ENCODE measurements around the gene SLC24A5.

The SLC24A5 gene

GRCh38 chr15:48149858-48150257, 29.1 kb downstream of the SLC24A5 start:
- Histone ChIP-seq H3K4me3 (ENCODE audit: low read length, poor library complexity, severe bottlenecking) (no peak overlapping the region), H3F3A (ENCODE audit: low read depth) (no peaks in the 10 kb centered on the region), H3K4me1 (ENCODE audit: insufficient read depth, low read length, poor library complexity, severe bottlenecking) (no peaks in the 10 kb centered on the region), H3K79me2 (ENCODE audit: insufficient read depth, low read length) (no peaks in the 10 kb centered on the region), H3K9me3 (ENCODE audit: insufficient read depth, low read depth, low read length) (no peaks in the 10 kb centered on the region), H3K9ac (ENCODE audit: low read depth, low read length, poor library complexity, severe bottlenecking) (no peak overlapping the region), H4K20me1 (ENCODE audit: insufficient read depth, low read length, poor library complexity, severe bottlenecking) (no peaks in the 10 kb centered on the region), H3K9me2 (replicated peaks; ENCODE audit: low read depth, low read length) (no peaks in the 10 kb centered on the region), H3K36me3 (ENCODE audit: insufficient read depth, low read length) (peaks cover 56% of the 10 kb centered on the region), H2AFZ (ENCODE audit: low read length) (no peak overlapping the region), H3K4me2 (ENCODE audit: low read depth, low read length, poor library complexity, severe bottlenecking) (no peak overlapping the region), H3K27me3 (ENCODE audit: insufficient read depth, low read length, poor library complexity, severe bottlenecking) (no peaks in the 10 kb centered on the region)
- TF ChIP-seq CTCF (conservative IDR thresholded peaks at IDR 0.05; ENCODE audit: low read length) (no peak), EZH2phosphoT487 (IDR thresholded peaks at IDR 0.05; ENCODE audit: borderline replicate concordance) (no peak)

DNA sequence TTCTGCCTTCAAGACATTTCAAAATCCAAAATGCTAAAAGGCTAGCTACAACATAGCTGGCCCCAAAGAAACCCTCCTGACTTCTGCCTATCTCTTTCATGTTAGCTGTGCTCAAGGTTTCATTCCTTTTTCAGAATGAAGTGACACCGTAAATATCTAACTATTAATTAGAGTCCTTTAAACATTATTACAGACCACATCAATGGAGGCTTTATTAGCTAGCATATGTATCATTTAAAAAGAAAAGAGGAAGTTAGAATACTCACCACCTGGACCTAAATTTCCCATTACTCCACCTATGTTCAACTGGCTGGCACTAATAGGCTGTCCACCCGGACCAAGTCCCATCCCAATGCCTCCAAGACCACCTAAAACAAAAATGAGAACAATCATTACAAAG, 32.7 kb downstream of the SLC24A5 start:
- no peaks in the 10 kb centered on the region for H3K9me2 ChIP-seq (replicated peaks; ENCODE audit: low read depth, low read length)
- no peaks in the 10 kb centered on the region for H3K9me3 ChIP-seq (ENCODE audit: insufficient read depth, low read depth, low read length)
- no peak overlapping the region for H3K4me3 ChIP-seq (ENCODE audit: low read length, poor library complexity, severe bottlenecking)
- no peak overlapping the region for H3K4me2 ChIP-seq (ENCODE audit: low read depth, low read length, poor library complexity, severe bottlenecking)
- TF ChIP-seq EZH2phosphoT487 (IDR thresholded peaks at IDR 0.05; ENCODE audit: borderline replicate concordance) (no peak), CTCF (conservative IDR thresholded peaks at IDR 0.05; ENCODE audit: low read length) (no peak)
- no peaks in the 10 kb centered on the region for H4K20me1 ChIP-seq (ENCODE audit: insufficient read depth, low read length, poor library complexity, severe bottlenecking)
- H3K9ac ChIP-seq (ENCODE audit: low read depth, low read length, poor library complexity, severe bottlenecking) = no peak overlapping the region
- H3K36me3 ChIP-seq (ENCODE audit: insufficient read depth, low read length) = peaks cover 47% of the 10 kb centered on the region
- H3K27me3 ChIP-seq (ENCODE audit: insufficient read depth, low read length, poor library complexity, severe bottlenecking) = no peaks in the 10 kb centered on the region
- H3F3A ChIP-seq (ENCODE audit: low read depth) = no peaks in the 10 kb centered on the region
- no peak overlapping the region for H2AFZ ChIP-seq (ENCODE audit: low read length)
- H3K79me2 ChIP-seq (ENCODE audit: insufficient read depth, low read length) = no peaks in the 10 kb centered on the region
- H3K4me1 ChIP-seq (ENCODE audit: insufficient read depth, low read length, poor library complexity, severe bottlenecking) = no peaks in the 10 kb centered on the region

- no peak overlapping the region for H3K4me2 ChIP-seq (ENCODE audit: low read depth, low read length, poor library complexity, severe bottlenecking)
- H3K9ac ChIP-seq (ENCODE audit: low read depth, low read length, poor library complexity, severe bottlenecking) = no peak overlapping the region
- peaks cover 26% of the 10 kb centered on the region for H4K20me1 ChIP-seq (ENCODE audit: insufficient read depth, low read length, poor library complexity, severe bottlenecking)
- H3K27me3 ChIP-seq (ENCODE audit: insufficient read depth, low read length, poor library complexity, severe bottlenecking) = no peaks in the 10 kb centered on the region
- H2AFZ ChIP-seq (ENCODE audit: low read length) = no peak overlapping the region
- TF ChIP-seq CTCF (conservative IDR thresholded peaks at IDR 0.05; ENCODE audit: low read length) (no peak), EZH2phosphoT487 (IDR thresholded peaks at IDR 0.05; ENCODE audit: borderline replicate concordance) (no peak)
- H3K36me3 ChIP-seq (ENCODE audit: insufficient read depth, low read length) = peaks cover 45% of the 10 kb centered on the region
- H3K4me1 ChIP-seq (ENCODE audit: insufficient read depth, low read length, poor library complexity, severe bottlenecking) = peaks cover 12% of the 10 kb centered on the region
- H3K4me3 ChIP-seq (ENCODE audit: low read length, poor library complexity, severe bottlenecking) = no peak overlapping the region
- H3K9me3 ChIP-seq (ENCODE audit: insufficient read depth, low read depth, low read length) = 0 out of 2 replicates have a peak, but pooled peaks cover 6% of the 10 kb centered on the region
- no peaks in the 10 kb centered on the region for H3K9me2 ChIP-seq (replicated peaks; ENCODE audit: low read depth, low read length)
- H3K79me2 ChIP-seq (ENCODE audit: insufficient read depth, low read length) = peaks cover 47% of the 10 kb centered on the region
- H3F3A ChIP-seq (ENCODE audit: low read depth) = no peaks in the 10 kb centered on the region
Observed at GRCh38 chr15:48168616-48169015, 47.8 kb downstream of the SLC24A5 start.

All from Loucy (cell line).